DND-41 (cell line): ENCODE data around the gene SMIM1.

Experiments used
- CTCF ChIP-seq: IDR thresholded peaks from 2 replicates; pipeline ENCODE4 v1.5.1; 2012; ENCODE audit warnings: borderline replicate concordance, low read length, moderate library complexity, mild to moderate bottlenecking; ENCODE audit not compliant: poor library complexity, severe bottlenecking; ENCODE audit errors: extremely low read depth
- EZH2 ChIP-seq: IDR thresholded peaks from 3 replicates; pipeline ENCODE4 v1.6.1; 2012; ENCODE audit warnings: borderline replicate concordance, low read depth, mild to moderate bottlenecking, moderate library complexity, low read length, inconsistent platforms; ENCODE audit not compliant: severe bottlenecking

DNA sequence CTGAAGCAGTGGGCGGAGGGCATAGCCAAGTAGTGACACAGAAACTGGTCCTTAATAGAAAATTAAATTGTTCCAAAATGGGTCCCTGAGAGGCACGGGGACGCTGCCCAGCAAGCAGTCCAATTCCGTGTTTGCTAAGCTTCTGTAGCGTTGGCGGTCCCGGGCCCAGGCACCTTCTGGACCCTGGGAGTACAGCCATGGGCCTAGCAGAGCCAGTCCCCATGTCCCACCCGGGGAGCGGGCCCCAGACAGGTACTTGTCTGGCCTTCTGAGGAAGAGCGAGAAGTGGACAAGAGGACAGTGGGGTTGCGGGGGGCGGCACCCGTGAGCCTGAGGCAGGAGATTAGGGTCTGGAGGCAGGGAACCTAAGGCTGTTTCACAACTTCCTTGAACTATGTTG is 31.8 kb upstream of the SMIM1 start:
- TF ChIP-seq CTCF (no peak), EZH2 (no peak)
